ENCODE measurements around the gene BRD8.

The BRD8 gene

GRCh38 chr5:138163721-138164120 is 14.7 kb downstream of the BRD8 start (continued):
- TF ChIP-seq GLIS3 (CRISPR knock-in tag; IDR thresholded peaks at IDR 0.05) = no peak
- no peak for TF ChIP-seq CSRNP3 (CRISPR knock-in tag; IDR thresholded peaks at IDR 0.05)
- TF ChIP-seq ESRRG (CRISPR knock-in tag; IDR thresholded peaks at IDR 0.05) = no peak
- no peak for TF ChIP-seq RARB (CRISPR knock-in tag; IDR thresholded peaks at IDR 0.05)
- no peak for TF ChIP-seq TOX (CRISPR knock-in tag; IDR thresholded peaks at IDR 0.05; ENCODE audit: borderline replicate concordance)
- TF ChIP-seq ZC3H10 (CRISPR knock-in tag; IDR thresholded peaks at IDR 0.05) = no peak
- no peak for TF ChIP-seq PPARA (CRISPR knock-in tag; IDR thresholded peaks at IDR 0.05; ENCODE audit: borderline replicate concordance)
- no peak for TF ChIP-seq OSR1 (CRISPR knock-in tag; IDR thresholded peaks at IDR 0.05)

GRCh38 chr5:138160706-138161105 is 17.7 kb downstream of the BRD8 start:
- TF ChIP-seq ZNF565 (CRISPR knock-in tag; conservative IDR thresholded peaks at IDR 0.05; ENCODE audit: low read depth) = no peak
- TF ChIP-seq, protein P1, sequence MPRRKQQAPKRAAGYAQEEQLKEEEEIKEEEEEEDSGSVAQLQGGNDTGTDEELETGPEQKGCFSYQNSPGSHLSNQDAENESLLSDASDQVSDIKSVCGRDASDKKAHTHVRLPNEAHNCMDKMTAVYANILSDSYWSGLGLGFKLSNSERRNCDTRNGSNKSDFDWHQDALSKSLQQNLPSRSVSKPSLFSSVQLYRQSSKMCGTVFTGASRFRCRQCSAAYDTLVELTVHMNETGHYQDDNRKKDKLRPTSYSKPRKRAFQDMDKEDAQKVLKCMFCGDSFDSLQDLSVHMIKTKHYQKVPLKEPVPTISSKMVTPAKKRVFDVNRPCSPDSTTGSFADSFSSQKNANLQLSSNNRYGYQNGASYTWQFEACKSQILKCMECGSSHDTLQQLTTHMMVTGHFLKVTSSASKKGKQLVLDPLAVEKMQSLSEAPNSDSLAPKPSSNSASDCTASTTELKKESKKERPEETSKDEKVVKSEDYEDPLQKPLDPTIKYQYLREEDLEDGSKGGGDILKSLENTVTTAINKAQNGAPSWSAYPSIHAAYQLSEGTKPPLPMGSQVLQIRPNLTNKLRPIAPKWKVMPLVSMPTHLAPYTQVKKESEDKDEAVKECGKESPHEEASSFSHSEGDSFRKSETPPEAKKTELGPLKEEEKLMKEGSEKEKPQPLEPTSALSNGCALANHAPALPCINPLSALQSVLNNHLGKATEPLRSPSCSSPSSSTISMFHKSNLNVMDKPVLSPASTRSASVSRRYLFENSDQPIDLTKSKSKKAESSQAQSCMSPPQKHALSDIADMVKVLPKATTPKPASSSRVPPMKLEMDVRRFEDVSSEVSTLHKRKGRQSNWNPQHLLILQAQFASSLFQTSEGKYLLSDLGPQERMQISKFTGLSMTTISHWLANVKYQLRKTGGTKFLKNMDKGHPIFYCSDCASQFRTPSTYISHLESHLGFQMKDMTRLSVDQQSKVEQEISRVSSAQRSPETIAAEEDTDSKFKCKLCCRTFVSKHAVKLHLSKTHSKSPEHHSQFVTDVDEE (CRISPR knock-in tag; IDR thresholded peaks at IDR 0.05) = no peak
- TF ChIP-seq POU6F1 (CRISPR knock-in tag; IDR thresholded peaks at IDR 0.05; ENCODE audit: borderline replicate concordance, low read depth) = no peak
- TF ChIP-seq ZFP30 (CRISPR knock-in tag; IDR thresholded peaks at IDR 0.05) = no peak
- TF ChIP-seq ARNTL (CRISPR knock-in tag; IDR thresholded peaks at IDR 0.05; ENCODE audit: borderline replicate concordance, low read depth) = no peak
- TF ChIP-seq ZC3H10 (CRISPR knock-in tag; IDR thresholded peaks at IDR 0.05) = no peak
- no peak for TF ChIP-seq ZNF70 (CRISPR knock-in tag; IDR thresholded peaks at IDR 0.05)
- no peak for TF ChIP-seq ZFP3 (CRISPR knock-in tag; IDR thresholded peaks at IDR 0.05)
- no peak for TF ChIP-seq ESRRG (CRISPR knock-in tag; IDR thresholded peaks at IDR 0.05)
- TF ChIP-seq CSDC2 (CRISPR knock-in tag; IDR thresholded peaks at IDR 0.05) = no peak
- TF ChIP-seq RARB (CRISPR knock-in tag; IDR thresholded peaks at IDR 0.05) = no peak
- TF ChIP-seq TCF4 (CRISPR knock-in tag; IDR thresholded peaks at IDR 0.05; ENCODE audit: borderline replicate concordance) = no peak
- no peak for TF ChIP-seq CSRNP3 (CRISPR knock-in tag; IDR thresholded peaks at IDR 0.05)
- no peak for ATAC-seq

DNA sequence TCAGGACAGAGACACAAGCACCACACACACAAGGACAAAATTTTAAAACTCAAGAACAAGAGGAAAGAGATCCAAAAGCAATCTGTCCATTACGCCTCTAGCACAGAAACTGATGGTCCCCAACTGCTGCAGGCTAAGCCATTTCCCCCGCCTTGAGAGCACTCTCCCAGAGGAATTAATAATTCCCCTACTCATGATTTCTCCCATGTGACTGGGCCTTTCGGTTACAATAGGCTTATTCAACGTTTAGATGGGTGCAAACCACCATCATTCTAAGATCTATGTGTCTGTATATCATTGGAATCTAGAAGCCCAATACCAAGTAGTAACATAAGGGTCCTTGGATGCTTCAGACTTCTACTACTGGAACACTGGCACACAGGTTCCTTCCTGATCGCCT is 18.8 kb downstream of the BRD8 start:
- TF ChIP-seq CSRNP3 (CRISPR knock-in tag; IDR thresholded peaks at IDR 0.05) (no peak), ZNF8 (CRISPR knock-in tag; IDR thresholded peaks at IDR 0.05) (no peak), GLIS3 (CRISPR knock-in tag; IDR thresholded peaks at IDR 0.05) (no peak), PPARA (CRISPR knock-in tag; IDR thresholded peaks at IDR 0.05; ENCODE audit: borderline replicate concordance) (no peak), ZFP30 (CRISPR knock-in tag; IDR thresholded peaks at IDR 0.05) (no peak), POU6F1 (CRISPR knock-in tag; IDR thresholded peaks at IDR 0.05; ENCODE audit: borderline replicate concordance, low read depth) (no peak), ISL1 (CRISPR knock-in tag; IDR thresholded peaks at IDR 0.05) (no peak), RARB (CRISPR knock-in tag; IDR thresholded peaks at IDR 0.05) (no peak), CSDC2 (CRISPR knock-in tag; IDR thresholded peaks at IDR 0.05) (no peak), ZNF70 (CRISPR knock-in tag; IDR thresholded peaks at IDR 0.05) (no peak), ARNTL (CRISPR knock-in tag; IDR thresholded peaks at IDR 0.05; ENCODE audit: borderline replicate concordance, low read depth) (no peak), ZC3H10 (CRISPR knock-in tag; IDR thresholded peaks at IDR 0.05) (no peak), BACH2 (CRISPR knock-in tag; IDR thresholded peaks at IDR 0.05; ENCODE audit: borderline replicate concordance) (no peak), ZNF565 (CRISPR knock-in tag; conservative IDR thresholded peaks at IDR 0.05; ENCODE audit: low read depth) (no peak)
- TF ChIP-seq, protein P1 (CRISPR knock-in tag; IDR thresholded peaks at IDR 0.05) = no peak
- TF ChIP-seq, protein P2, sequence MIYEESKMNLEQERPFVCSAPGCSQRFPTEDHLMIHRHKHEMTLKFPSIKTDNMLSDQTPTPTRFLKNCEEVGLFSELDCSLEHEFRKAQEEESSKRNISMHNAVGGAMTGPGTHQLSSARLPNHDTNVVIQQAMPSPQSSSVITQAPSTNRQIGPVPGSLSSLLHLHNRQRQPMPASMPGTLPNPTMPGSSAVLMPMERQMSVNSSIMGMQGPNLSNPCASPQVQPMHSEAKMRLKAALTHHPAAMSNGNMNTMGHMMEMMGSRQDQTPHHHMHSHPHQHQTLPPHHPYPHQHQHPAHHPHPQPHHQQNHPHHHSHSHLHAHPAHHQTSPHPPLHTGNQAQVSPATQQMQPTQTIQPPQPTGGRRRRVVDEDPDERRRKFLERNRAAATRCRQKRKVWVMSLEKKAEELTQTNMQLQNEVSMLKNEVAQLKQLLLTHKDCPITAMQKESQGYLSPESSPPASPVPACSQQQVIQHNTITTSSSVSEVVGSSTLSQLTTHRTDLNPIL (CRISPR knock-in tag; IDR thresholded peaks at IDR 0.05; ENCODE audit: low read depth) = no peak

More for the DNA sequence above, 18.8 kb downstream of the BRD8 start:
- ATAC-seq = no peak
